Sigmoid colon (tissue), 7 donors: ENCODE results near the gene ERG. TPM values are rescaled to one million over a fixed set of nuclear protein-coding genes. Genes with fewer than 3 reads are reported as not detected.

Source experiments
- DNase-seq: peaks from one replicate; pipeline ENCODE4 v3.0.0-alpha.2; 2019
- H3K27ac ChIP-seq, 4 donors: fragments of 200-600 bp; sonication (generic); one replicate each; pipeline ENCODE4 v1.5.1; 2016 to 2019; ENCODE audit warnings: mild to moderate bottlenecking in 1 of 4
- H3K27me3 ChIP-seq, 3 donors: fragments of 200-600 bp; sonication (generic); one replicate each; pipeline ENCODE4 v1.5.1; 2019; ENCODE audit warnings: mild to moderate bottlenecking in 1 of 3
- H3K36me3 ChIP-seq, 4 donors: fragments of 200-600 bp; sonication (generic); one replicate each; pipeline ENCODE4 v1.5.1; 2016 to 2019
- H3K4me1 ChIP-seq, 4 donors: fragments of 200-600 bp; sonication (generic); one replicate each; pipeline ENCODE4 v1.5.1; 2017 to 2019
- H3K4me3 ChIP-seq, 4 donors: fragments of 200-600 bp; sonication (generic); one replicate each; pipeline ENCODE4 v1.5.1; 2017 to 2019; ENCODE audit warnings: mild to moderate bottlenecking in 2 of 4, moderate library complexity in 1 of 4
- H3K9me3 ChIP-seq, 4 donors: fragments of 200-600 bp in 3 of 4; sonication (generic) in 3 of 4; one replicate each; pipeline versions ENCODE4 v1.5.1 to v1.6.1; 2013 to 2019
- CTCF ChIP-seq, 4 experiments: fragments of 450-650 bp in 3 of 4; fragments of 200-600 bp in 1 of 4; IDR thresholded peaks; one replicate each; pipeline ENCODE4 v1.5.1; 2016 to 2019; ENCODE audit warnings: antibody characterized with exemption in 4 of 4, mild to moderate bottlenecking in 3 of 4, moderate library complexity in 2 of 4
- EP300 ChIP-seq, 4 donors: sonication (generic); formaldehyde crosslinking; IDR thresholded peaks; one replicate each; pipeline ENCODE4 v1.6.1; 2017; ENCODE audit warnings: antibody characterized with exemption in 4 of 4
- POLR2A ChIP-seq, 2 donors: fragments of 450-650 bp; IDR thresholded peaks; one replicate each; pipeline ENCODE4 v1.6.1; 2016; ENCODE audit warnings: antibody characterized with exemption in 2 of 2, mild to moderate bottlenecking in 2 of 2, moderate library complexity in 2 of 2
- POLR2AphosphoS5 ChIP-seq, 4 donors: sonication (generic); formaldehyde crosslinking; IDR thresholded peaks; one replicate each; pipeline ENCODE4 v1.6.1; 2017; ENCODE audit warnings: antibody characterized with exemption in 4 of 4
- WGBS, 2 donors: extraction: QIAGEN DNeasy Blood & Tissue Kit; methylation state at CpG; one replicate each; pipeline ENCODE4 v1.1.7; 2013; 5-methylcytosine and 5-hydroxymethylcytosine counted together
- intact Hi-C: fragments of 100-400 bp; cut with DNase I; formaldehyde crosslinking; loops from one replicate; pipeline ENCODE4 v1.15.1; 2023
- polyA plus RNA-seq, 3 donors: library from polyadenylated mRNA; stranded (reverse); fragments of 200-250 nt; gene quantifications; one replicate each; pipeline ENCODE4 v1.2.3, GENCODE V29; 2013
- total RNA-seq, 4 donors: library from RNA; depleted of rRNA; stranded (reverse); fragments of >200 nt; gene quantifications; one replicate each; pipeline ENCODE4 v1.1.0, GENCODE V29; 2016
- donor health status: healthy with polysubstance abuse.
- donor health status: Bipolar disorder and iron deficiency.
- donor health status: healthy.

ERG gene
- total and polyA plus RNA-seq, 7 donors: 1.8 to 6.4 (median 4.1) TPM

DNA sequence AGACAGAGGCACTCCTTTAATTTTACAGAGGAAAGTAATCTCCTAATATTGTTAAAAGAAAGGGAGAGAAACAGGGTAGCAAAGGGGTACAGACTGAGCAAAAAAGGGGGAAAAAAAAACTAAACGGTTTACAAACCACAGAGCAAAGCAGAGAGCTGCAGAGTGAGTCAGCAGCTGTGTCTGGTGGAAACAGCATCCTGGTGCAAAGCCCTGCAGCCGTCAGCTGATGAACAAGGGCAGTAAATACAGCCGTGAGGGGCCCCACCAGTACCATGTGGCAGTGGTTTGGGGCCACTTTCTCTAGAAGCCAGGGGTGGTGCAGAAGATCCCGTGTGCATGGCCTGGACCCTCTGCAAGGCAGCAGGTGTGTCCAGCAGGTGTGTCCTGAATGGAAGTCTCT lies 111.3 kb downstream of the ERG start:
- 31 to 61% methylated on average over 4 of the region's 4 CpGs for WGBS, 2 donors
- intact Hi-C loops: no loop called here
- no peak overlapping the region for H3K4me3 ChIP-seq
- TF ChIP-seq POLR2AphosphoS5 (IDR thresholded peaks at IDR 0.05): no peak
- no peak for TF ChIP-seq EP300 (IDR thresholded peaks at IDR 0.05)
- no peak for TF ChIP-seq POLR2A (IDR thresholded peaks at IDR 0.05)
- no peak for TF ChIP-seq CTCF (IDR thresholded peaks at IDR 0.05)
- H3K27ac ChIP-seq: no peak overlapping the region
- peaks cover 0 to 5% (median 0%) of the 10 kb centered on the region in 4 donors for H3K4me1 ChIP-seq
- no peak for DNase-seq
- no peaks in the 10 kb centered on the region for H3K9me3 ChIP-seq
- H3K27me3 ChIP-seq: no peaks in the 10 kb centered on the region
- H3K36me3 ChIP-seq: no peaks in the 10 kb centered on the region

GRCh38 chr21:38385427-38386175 lies 112.7 kb downstream of the ERG start:
- H3K36me3 ChIP-seq: no peaks in the 10 kb centered on the region
- no peak overlapping the region for H3K27ac ChIP-seq
- DNase-seq: no peak
- TF ChIP-seq EP300 (IDR thresholded peaks at IDR 0.05): no peak
- no peak for TF ChIP-seq POLR2AphosphoS5 (IDR thresholded peaks at IDR 0.05)
- TF ChIP-seq CTCF (IDR thresholded peaks at IDR 0.05): no peak
- no peak for TF ChIP-seq POLR2A (IDR thresholded peaks at IDR 0.05)
- no peaks in the 10 kb centered on the region for H3K9me3 ChIP-seq
- intact Hi-C loops: no loop called here
- no peak overlapping the region for H3K4me3 ChIP-seq
- H3K27me3 ChIP-seq: no peaks in the 10 kb centered on the region
- WGBS, 2 donors: 83 to 90% methylated on average over 7 of the region's 7 CpGs
- H3K4me1 ChIP-seq: peaks cover 0 to 5% (median 0%) of the 10 kb centered on the region in 4 donors

DNA sequence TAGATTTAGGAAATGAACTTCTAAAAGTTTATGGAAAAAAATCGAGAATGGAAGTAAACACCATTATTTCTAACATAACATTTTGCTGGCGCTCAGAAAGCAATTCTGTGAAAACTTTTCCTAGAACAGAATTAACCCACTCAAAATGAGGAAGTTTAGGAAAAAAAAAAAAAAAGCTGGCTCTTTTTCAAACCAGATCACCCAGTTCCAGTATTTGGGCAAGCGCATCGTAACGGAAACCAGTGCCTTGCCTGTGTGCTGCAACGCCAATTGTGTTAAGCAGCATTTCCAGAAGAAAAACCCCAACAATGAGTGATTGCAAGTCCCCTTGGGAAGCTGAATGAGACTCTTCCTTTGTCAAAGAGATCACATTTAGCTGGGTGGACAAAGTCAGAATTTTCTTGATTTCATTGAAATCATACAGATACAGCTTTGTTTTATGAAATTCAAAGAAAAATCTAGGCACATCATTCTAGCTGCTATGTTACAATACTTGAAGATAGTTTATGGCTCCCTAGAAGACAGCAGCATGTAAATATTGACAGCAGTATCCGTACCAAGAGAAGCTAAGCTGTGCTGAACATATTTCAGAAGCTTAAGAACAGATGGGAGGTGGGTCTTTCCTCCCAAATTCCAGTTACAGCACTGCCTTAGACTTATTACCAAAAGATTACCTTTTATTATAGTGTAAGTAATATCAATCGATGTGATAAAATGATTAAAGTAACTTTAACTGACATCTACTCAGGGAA lies 113.4 kb downstream of the ERG start:
- H3K4me1 ChIP-seq: peaks cover 0 to 5% (median 0%) of the 10 kb centered on the region in 4 donors
- H3K4me3 ChIP-seq: no peak overlapping the region
- no peaks in the 10 kb centered on the region for H3K36me3 ChIP-seq
- no peak for DNase-seq
- intact Hi-C loops: no loop called here
- 39 to 75% methylated on average over 8 of the region's 8 CpGs for WGBS, 2 donors
- no peak overlapping the region for H3K27ac ChIP-seq
- no peaks in the 10 kb centered on the region for H3K9me3 ChIP-seq
- H3K27me3 ChIP-seq: no peaks in the 10 kb centered on the region
- TF ChIP-seq POLR2AphosphoS5 (IDR thresholded peaks at IDR 0.05) (no peak), CTCF (IDR thresholded peaks at IDR 0.05) (no peak), POLR2A (IDR thresholded peaks at IDR 0.05) (no peak), EP300 (IDR thresholded peaks at IDR 0.05) (no peak)

GRCh38 chr21:38384238-38384560 lies 114.1 kb downstream of the ERG start:
- Histone ChIP-seq H3K27me3 (no peaks in the 10 kb centered on the region), H3K27ac (no peak overlapping the region), H3K36me3 (no peaks in the 10 kb centered on the region), H3K4me1 (peaks cover 0 to 5% (median 0%) of the 10 kb centered on the region in 4 donors), H3K4me3 (no peak overlapping the region), H3K9me3 (no peaks in the 10 kb centered on the region)
- 30 to 72% methylated on average over 8 of the region's 8 CpGs for WGBS, 2 donors
- TF ChIP-seq POLR2A (IDR thresholded peaks at IDR 0.05): no peak
- DNase-seq: no peak
- intact Hi-C loops: no loop called here

DNA sequence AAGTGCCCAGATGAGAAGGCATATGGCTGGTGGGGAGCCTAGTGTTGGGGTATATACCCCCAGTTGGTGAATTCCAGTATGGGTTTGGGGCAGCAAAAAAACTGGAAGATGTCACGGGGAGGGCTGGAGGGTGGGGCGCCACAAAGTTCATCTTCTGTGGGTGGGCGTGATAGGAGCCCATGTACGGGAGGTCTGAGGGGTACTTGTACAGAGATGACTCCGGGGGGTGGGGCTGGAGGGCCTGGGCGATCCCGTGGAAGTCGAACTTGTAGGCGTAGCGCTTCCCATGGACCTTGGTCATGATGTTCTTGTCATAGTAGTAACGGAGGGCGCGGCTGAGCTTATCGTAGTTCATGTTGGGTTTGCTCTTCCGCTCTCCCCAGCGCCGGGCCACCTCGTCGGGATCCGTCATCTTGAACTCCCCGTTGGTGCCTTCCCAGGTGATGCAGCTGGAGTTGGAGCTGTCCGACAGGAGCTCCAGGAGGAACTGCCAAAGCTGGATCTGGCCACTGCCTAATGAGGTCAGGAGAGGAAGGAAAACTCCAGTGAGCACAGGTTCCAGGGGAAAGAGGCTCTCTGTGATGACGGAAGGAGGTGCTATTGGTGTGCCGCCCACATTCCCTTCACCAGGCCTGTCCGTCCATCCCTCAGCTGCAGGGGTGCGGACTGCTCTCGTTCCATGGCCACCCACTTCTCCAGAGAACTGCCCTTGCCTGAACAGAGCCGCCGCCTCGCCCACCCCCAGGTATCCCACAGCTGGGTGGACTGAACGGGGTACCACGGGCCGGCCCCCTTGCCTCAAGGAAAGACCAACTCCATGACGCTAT lies 114.7 kb downstream of the ERG start:
- Histone ChIP-seq H3K4me1 (peaks cover 0 to 5% (median 0%) of the 10 kb centered on the region in 4 donors), H3K4me3 (no peak overlapping the region), H3K36me3 (no peaks in the 10 kb centered on the region), H3K9me3 (no peaks in the 10 kb centered on the region), H3K27me3 (no peaks in the 10 kb centered on the region), H3K27ac (no peak overlapping the region)
- DNase-seq: no peak
- 88 to 92% methylated on average over 34 of the region's 34 CpGs for WGBS, 2 donors
- intact Hi-C loops: no loop called here
- TF ChIP-seq EP300 (IDR thresholded peaks at IDR 0.05) (no peak), POLR2A (IDR thresholded peaks at IDR 0.05) (no peak), POLR2AphosphoS5 (IDR thresholded peaks at IDR 0.05) (no peak), CTCF (IDR thresholded peaks at IDR 0.05) (no peak)
